ENCODE results near the gene TCF4. TPM values are rescaled to one million over a fixed set of nuclear protein-coding genes. Genes with fewer than 3 reads are reported as not detected.

Gene TCF4
- total RNA-seq, 1 donor from 2014 or later, result 15.7 TPM

GRCh38 chr18:55485666-55486065 lies 102.3 kb downstream of the TCF4 start:
- no peak for TF ChIP-seq CTCF (IDR thresholded peaks at IDR 0.05; ENCODE audit: insufficient read depth, low read length, poor library complexity, severe bottlenecking)
- Histone ChIP-seq H3K36me3 (ENCODE audit: control insufficient read depth, insufficient read depth, low read length) (no peaks in the 10 kb centered on the region), H3K27me3 (ENCODE audit: control insufficient read depth, insufficient read depth, low read length) (no peaks in the 10 kb centered on the region), H3K4me3 (ENCODE audit: low read depth, low read length) (no peak overlapping the region)
- DNase-seq (ENCODE audit: low read depth), result no peak

GRCh38 chr18:55484773-55485172 lies 103.2 kb downstream of the TCF4 start:
- H3K27me3 ChIP-seq (ENCODE audit: control insufficient read depth, insufficient read depth, low read length), result no peaks in the 10 kb centered on the region
- DNase-seq (ENCODE audit: low read depth), result no peak
- no peaks in the 10 kb centered on the region for H3K36me3 ChIP-seq (ENCODE audit: control insufficient read depth, insufficient read depth, low read length)
- no peak overlapping the region for H3K4me3 ChIP-seq (ENCODE audit: low read depth, low read length)
- TF ChIP-seq CTCF (IDR thresholded peaks at IDR 0.05; ENCODE audit: insufficient read depth, low read length, poor library complexity, severe bottlenecking), result no peak

GRCh38 chr18:55483266-55483871 lies 104.6 kb downstream of the TCF4 start:
- H3K36me3 ChIP-seq (ENCODE audit: control insufficient read depth, insufficient read depth, low read length), result no peaks in the 10 kb centered on the region
- no peak for DNase-seq (ENCODE audit: low read depth)
- no peak overlapping the region for H3K4me3 ChIP-seq (ENCODE audit: low read depth, low read length)
- no peaks in the 10 kb centered on the region for H3K27me3 ChIP-seq (ENCODE audit: control insufficient read depth, insufficient read depth, low read length)
- no peak for TF ChIP-seq CTCF (IDR thresholded peaks at IDR 0.05; ENCODE audit: insufficient read depth, low read length, poor library complexity, severe bottlenecking)

GRCh38 chr18:55479656-55480420 lies 108.2 kb downstream of the TCF4 start:
- DNase-seq (ENCODE audit: low read depth), result no peak
- Histone ChIP-seq H3K27me3 (ENCODE audit: control insufficient read depth, insufficient read depth, low read length) (no peaks in the 10 kb centered on the region), H3K36me3 (ENCODE audit: control insufficient read depth, insufficient read depth, low read length) (no peaks in the 10 kb centered on the region), H3K4me3 (ENCODE audit: low read depth, low read length) (no peak overlapping the region)
- no peak for TF ChIP-seq CTCF (IDR thresholded peaks at IDR 0.05; ENCODE audit: insufficient read depth, low read length, poor library complexity, severe bottlenecking)

GRCh38 chr18:55477860-55478581 lies 110.0 kb downstream of the TCF4 start:
- TF ChIP-seq CTCF (IDR thresholded peaks at IDR 0.05; ENCODE audit: insufficient read depth, low read length, poor library complexity, severe bottlenecking), result no peak
- no peak for DNase-seq (ENCODE audit: low read depth)
- H3K27me3 ChIP-seq (ENCODE audit: control insufficient read depth, insufficient read depth, low read length), result no peaks in the 10 kb centered on the region
- peak overlapping the region; percentile 21 for H3K4me3 ChIP-seq (ENCODE audit: low read depth, low read length)
- no peaks in the 10 kb centered on the region for H3K36me3 ChIP-seq (ENCODE audit: control insufficient read depth, insufficient read depth, low read length)

Data from kidney epithelial cell (primary cell).